HTERT RPE-1 (cell line): Measurements from ENCODE around the gene SMARCC1.

Experiments used
- in situ Hi-C: fragments of 300-500 bp; cut with MboI; formaldehyde crosslinking; loops from 4 replicates; pipeline ENCODE4 v1.14.3; 2020; ENCODE audit warnings: low sequenced_read_pairs

The SMARCC1 gene

DNA sequence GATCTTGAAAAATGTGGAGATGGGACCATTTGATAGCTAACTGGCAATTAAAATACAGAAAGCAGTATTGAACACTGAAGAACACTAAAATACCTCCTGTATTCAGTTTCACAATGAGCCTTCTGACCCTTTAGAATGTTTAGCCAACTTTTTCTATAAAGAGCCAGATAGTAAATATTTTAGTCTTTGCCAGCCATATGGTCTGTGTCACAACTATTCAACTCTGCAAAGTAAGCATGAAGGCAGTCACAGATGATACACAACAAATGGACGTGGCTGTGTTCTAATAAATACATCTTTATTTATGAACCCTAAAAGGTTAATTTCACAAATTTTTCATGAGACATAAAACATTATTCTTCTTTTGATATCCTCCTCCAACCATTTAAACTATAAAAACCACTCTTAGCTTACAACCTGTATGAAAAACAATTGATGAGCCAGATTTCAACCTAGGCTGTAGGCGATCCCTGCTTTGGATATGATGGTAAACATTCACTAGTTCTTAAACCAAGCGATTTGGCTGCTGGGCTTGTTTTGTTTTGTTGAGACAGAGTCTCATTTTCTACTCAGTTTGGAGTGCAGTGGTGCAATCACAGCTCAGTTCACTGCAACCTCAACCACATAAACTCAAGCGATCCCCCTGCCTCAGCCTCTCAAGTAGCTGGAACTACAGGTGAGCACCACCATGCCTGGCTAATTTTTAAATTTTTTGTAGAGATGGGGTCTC is 189.5 kb downstream of the SMARCC1 start:
- in situ Hi-C loops = no loop called here

DNA sequence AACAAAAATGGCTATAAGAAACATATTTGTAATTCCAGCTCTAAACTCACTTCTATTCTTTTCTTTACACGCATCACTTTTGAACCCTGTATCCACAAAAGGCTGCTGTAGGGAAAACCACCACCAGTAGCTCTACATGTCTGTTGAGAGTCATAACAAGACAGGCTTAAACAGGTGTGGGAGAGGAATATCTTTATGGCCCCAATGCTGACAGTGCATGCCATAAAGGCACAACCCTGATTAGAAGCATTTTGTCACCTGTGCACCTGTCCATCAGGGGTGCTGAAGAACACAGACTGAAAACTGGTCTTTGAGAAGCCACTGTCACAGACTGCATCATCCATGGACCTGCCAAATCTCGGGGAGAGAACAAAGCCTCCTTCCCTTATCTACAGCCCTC is 191.5 kb downstream of the SMARCC1 start:
- in situ Hi-C loops = no loop called here

- in situ Hi-C loops = no loop called here
Observed at GRCh38 chr3:47588587-47588986, 193.1 kb downstream of the SMARCC1 start.

DNA sequence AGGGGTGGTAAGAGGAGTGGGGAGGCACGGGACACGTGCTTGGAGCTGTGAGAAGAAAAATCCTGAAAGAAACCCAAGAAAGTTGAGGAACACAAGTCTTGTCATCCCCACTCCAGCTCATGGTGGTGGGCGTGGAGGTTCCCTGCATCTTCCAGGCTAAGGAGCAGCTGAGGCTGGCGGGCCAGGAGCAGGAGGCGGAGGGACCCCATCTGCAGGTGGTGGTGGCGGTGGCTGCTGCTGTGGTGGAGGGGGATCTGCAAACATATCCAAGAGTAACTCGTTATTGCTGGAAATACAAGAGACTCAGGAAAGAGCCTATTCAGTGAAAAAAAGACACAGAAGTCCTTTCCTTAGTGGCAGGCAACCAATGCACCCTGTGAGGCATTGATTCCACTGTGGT is 193.6 kb downstream of the SMARCC1 start:
- in situ Hi-C loops = no loop called here

DNA sequence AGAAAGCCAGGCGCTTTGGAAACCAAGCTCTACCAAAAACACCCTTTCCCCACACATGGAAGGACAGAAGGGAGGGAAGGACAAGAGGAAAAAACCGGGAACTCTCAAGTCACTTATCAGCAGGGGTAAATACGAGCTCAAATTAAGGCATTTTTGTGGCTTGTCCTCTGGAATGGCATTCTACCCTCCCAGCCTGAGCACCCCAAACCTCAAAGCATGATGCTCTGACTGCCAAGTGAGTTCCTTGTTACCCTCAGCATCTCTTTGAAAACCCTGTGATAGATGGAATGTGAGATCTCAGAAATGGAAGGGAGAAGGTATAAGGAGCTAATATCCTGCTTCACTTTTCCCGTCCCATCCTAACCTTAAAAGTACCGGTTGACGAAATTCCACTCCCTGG is 194.9 kb downstream of the SMARCC1 start:
- in situ Hi-C loops = no loop called here

DNA sequence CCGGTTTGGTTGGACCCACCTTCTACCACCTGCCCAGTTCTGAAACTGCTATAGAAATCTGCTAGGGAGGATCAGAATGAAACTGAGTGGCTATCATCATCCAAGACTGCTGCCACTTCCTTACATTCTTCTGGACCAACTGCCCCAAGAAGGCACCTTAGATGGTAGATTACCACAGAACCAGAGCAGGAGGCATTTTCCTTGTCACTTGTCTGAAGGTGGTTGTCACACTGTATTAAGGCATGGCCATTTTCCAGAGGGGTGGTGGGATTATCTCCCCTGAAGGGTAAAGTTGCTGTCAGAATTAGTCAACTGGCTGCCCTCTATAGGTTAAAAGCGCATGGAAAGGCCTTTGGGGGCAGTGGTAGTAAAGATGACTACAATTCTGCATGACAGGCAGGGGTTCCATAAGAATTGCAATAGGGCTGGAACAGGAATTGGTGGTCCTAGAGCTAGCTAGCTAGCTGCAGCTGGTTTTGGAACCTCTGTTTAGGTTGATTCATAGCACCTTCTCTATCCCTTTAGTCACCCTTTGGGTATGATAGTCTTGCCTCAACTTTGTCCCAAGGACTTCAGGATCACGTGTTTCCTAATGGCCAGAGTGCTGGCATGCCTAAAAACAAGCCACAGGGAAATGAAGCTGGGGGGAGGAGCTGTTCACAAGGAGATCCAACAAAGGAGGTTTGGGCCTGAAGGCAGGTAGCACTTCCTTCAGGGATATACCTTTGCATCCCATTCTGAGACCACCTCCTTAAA is 198.2 kb downstream of the SMARCC1 start:
- in situ Hi-C loops = no loop called here

GRCh38 chr3:47581835-47582234 is 199.9 kb downstream of the SMARCC1 start:
- in situ Hi-C loops = no loop called here

GRCh38 chr3:47581422-47581821 is 200.3 kb downstream of the SMARCC1 start:
- in situ Hi-C loops = no loop called here

DNA sequence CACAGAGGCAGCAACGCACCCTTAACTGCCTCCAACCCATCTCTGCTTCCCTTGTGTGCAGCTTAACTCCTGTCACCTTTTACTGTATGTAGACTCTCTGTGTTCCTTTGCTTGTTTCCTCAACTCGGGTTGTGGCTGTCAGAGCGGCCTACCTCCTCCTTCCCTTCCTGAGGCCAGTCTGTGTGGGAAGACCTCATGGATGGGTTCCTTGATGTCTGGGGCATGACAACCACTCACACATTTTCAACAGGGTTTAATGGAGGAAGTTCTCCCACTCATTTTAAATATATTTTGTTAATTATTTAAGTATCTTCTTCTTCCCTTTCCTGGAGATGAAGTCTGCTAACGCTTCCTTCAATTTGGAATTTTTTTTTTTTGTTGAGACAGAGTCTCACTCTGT is 201.2 kb downstream of the SMARCC1 start:
- in situ Hi-C loops = no loop called here

DNA sequence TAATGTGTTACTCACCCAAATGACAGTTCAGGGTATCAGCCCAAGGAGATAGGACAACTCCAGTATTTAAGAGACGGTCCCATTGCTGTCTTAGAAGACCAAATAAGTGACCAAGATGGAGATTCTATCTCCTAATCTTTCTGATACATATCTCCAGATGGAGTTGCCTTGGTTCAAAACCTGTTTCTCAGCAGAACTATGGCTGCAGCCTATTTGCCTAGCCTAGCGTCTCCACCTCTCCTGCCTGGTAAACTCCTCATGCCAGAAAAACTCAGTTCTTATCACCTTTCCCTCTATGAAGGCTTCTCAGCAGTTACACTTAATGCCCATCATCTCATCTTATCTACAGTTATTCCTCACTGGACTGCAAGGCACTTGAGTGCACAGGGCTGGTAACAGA is 201.8 kb downstream of the SMARCC1 start:
- in situ Hi-C loops = no loop called here

DNA sequence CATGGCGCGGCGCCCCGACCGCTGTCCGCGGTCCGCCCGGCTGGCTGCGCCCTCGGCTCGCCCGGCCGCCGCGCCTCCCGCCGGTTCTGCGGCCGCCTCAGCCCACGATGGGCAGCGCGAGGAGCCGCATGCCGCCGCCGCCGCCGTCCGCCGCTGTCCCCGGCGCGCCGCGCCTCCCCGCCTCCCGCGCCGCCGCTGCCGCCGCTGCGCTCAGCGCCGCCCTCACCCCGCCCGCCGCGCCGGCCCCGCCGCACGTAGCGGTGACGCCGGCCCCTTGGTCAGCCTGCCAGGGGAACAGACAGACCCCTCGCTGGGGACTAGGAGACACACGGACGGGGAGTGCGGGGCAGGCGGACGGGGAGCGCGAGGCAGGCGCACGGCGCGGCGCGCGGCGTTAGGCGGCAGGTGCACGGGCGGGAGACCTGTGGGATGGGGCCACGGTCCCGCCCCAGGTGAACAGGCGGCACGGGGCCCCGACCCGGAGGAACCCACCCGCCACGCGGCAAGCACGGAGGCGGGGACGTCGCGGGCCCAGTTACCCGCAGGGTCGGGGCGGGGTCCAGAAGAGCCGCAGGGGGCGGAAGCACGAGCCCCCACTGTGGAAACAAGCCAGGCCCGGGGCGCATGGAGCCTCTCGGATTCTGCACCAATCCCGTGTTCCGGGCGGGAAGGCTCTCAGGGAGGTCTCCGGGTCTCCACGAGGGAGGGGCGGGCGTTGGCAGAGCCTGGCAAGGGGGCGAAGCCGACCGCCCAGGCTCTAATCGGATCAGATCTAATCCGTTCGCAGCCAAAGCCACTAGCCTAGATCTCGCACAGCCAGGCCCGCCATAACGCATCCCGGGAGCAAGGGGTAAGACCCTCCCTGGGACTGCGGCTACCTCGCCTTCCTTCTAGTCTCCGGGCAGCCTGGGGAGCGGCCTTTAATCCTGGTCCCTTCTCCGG is 202.7 kb downstream of the SMARCC1 start, which contains the start of gene CSPG5:
Gene CSPG5 (minus strand): TSS at position 175 of the 942 bp plus-strand sequence. CDS start 172 bp downstream, at position 3.
- in situ Hi-C loops = no loop called here

GRCh38 chr3:47578119-47578632 is 203.5 kb downstream of the SMARCC1 start:
- in situ Hi-C loops = no loop called here

- in situ Hi-C loops = no loop called here
Observed at GRCh38 chr3:47577583-47578118, 204.0 kb downstream of the SMARCC1 start.

DNA sequence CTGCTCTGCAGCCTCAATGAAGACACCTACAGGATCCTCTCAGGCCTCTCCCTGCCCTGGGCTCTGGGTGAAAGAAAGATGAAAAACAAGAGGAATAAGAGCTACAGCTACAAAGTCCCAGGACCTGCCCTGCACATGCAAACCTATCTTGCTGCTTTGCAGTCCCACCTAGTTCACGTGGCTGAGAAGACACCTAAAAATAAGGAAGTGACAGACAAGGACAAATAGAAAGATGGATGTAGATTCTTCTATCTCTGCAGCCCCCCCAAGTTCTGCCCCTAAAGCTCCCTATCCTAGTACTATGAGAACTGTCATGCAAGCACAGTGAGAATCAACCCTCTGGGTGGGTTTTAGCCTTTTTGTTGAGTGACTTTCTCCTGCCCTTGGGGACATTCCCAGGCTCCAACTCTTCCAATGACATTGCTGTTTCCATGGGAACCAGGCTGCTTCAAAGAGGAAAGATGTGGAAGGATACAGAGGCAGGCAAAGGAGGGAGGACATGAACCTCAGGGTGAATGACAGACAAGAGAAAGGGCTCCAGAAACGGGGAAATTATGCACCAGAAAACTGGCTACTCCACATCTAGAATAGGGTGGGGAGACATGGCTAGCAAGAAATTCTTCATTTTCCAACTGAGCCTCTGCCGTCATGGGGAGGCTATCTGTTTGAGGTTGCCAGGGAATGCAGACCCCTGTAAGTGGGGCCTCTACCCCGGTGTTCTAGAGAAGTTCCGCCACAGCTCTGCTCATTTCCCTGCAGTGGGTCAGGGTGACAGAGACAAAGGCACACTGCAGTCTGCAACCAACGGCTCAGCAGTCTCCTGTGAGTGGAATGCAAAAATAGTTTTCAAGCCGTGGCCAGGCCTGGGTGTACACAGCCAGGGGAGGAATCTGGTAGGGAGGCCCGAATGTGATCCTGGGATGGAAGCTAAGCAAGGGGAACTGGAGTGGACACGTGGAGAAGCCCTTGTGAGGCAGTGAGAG is 208.2 kb downstream of the SMARCC1 start:
- in situ Hi-C loops = no loop called here

GRCh38 chr3:47571391-47572175 is 210.1 kb downstream of the SMARCC1 start:
- in situ Hi-C loops = no loop called here

- in situ Hi-C loops = no loop called here
Observed at GRCh38 chr3:47568901-47569300, 212.8 kb downstream of the SMARCC1 start.

DNA sequence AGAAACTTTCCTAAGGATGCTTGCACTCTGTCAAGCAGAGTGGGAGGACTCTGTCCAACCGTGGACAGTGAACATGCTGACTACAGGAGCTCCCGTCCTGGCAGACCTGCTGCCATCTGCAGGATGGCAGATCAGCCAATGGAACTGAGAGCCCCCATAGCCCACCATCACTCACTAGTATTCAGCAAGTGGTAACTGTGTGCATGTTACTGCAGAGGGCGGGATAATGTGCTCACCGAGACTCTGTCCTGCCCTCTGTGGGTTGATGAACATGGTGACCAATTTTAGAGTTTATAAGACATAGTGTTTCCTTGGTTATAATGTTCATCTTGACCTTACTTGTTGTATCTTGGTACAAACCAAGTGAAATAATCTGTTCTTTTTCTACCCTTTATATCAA is 214.5 kb downstream of the SMARCC1 start:
- in situ Hi-C loops = no loop called here

- in situ Hi-C loops = no loop called here
Observed at GRCh38 chr3:47566667-47567066, 215.0 kb downstream of the SMARCC1 start.
